ENCODE measurements around the gene BUD13.
A peak's percentile ranks its signal among the peaks of the same experiment; 100 is the strongest.

The BUD13 gene

GRCh38 chr11:116792869-116793771 lies 20.3 kb upstream of the BUD13 start:
- DNase-seq = no peak

- DNase-seq = no peak
Measured at GRCh38 chr11:116792144-116792868, 19.5 kb upstream of the BUD13 start.

GRCh38 chr11:116791813-116792143 lies 19.0 kb upstream of the BUD13 start, which contains the start of gene APOA5:
TSS of gene APOA5 (minus strand) at chr11:116791879. CDS start at chr11:116791860, 19 bp downstream.
- no peak for DNase-seq

GRCh38 chr11:116791002-116791812 lies 18.4 kb upstream of the BUD13 start:
- peak in 13 of 14 donors; percentile 6 to 80 (median 51) for DNase-seq

- DNase-seq = no peak
Measured at GRCh38 chr11:116790167-116791001, 17.6 kb upstream of the BUD13 start.

- no peak for DNase-seq
Measured at GRCh38 chr11:116788975-116789374, 16.2 kb upstream of the BUD13 start.

- DNase-seq = no peak
Measured at GRCh38 chr11:116788534-116788933, 15.7 kb upstream of the BUD13 start.

- peak in 13 of 14 donors; percentile 43 to 86 (median 70) for DNase-seq
Measured at GRCh38 chr11:116787786-116788486, 15.1 kb upstream of the BUD13 start, which contains the start of gene ZPR1. TSS of gene ZPR1 (minus strand) at chr11:116788023. CDS start at chr11:116787990, 33 bp downstream.

GRCh38 chr11:116787436-116787785 lies 14.6 kb upstream of the BUD13 start:
- DNase-seq = no peak

GRCh38 chr11:116786966-116787365 lies 14.2 kb upstream of the BUD13 start:
- DNase-seq = no peak

- DNase-seq = no peak
Measured at GRCh38 chr11:116786326-116786725, 13.5 kb upstream of the BUD13 start.

- DNase-seq = no peak
Measured at GRCh38 chr11:116782728-116783127, 9.9 kb upstream of the BUD13 start.

- no peak for DNase-seq
Measured at GRCh38 chr11:116778556-116778955, 5.8 kb upstream of the BUD13 start.

- no peak for DNase-seq
Measured at GRCh38 chr11:116777056-116777455, 4.3 kb upstream of the BUD13 start.

- DNase-seq = no peak
Measured at GRCh38 chr11:116776522-116776984, 3.8 kb upstream of the BUD13 start.

- DNase-seq = no peak
Measured at GRCh38 chr11:116775975-116776374, 3.2 kb upstream of the BUD13 start.

GRCh38 chr11:116774661-116775060 lies 1.9 kb upstream of the BUD13 start:
- no peak for DNase-seq

GRCh38 chr11:116773203-116774097 lies 663 bp upstream of the BUD13 start:
- no peak for DNase-seq

GRCh38 chr11:116771935-116772334 lies 852 bp downstream of the BUD13 start:
- DNase-seq = no peak

GRCh38 chr11:116762132-116762531 lies 10.7 kb downstream of the BUD13 start:
- no peak for DNase-seq

Measured in C1 segment of cervical spinal cord (tissue), 14 donors.